Skeletal muscle satellite cell (primary cell): Measurements from ENCODE around the gene PRCD. TPM values are rescaled to one million over a fixed set of nuclear protein-coding genes. Genes with fewer than 3 reads are reported as not detected.

ENCODE experiments used
- H3K27me3 ChIP-seq: 2 replicates; pipeline ENCODE4 v1.7.0; 2013; ENCODE audit warnings: low read length; ENCODE audit not compliant: control insufficient read depth, insufficient read depth
- H3K36me3 ChIP-seq: 2 replicates; pipeline ENCODE4 v1.7.0; 2013; ENCODE audit warnings: mild to moderate bottlenecking, control low read depth, low read length; ENCODE audit not compliant: insufficient read depth
- H3K4me1 ChIP-seq: 2 replicates; pipeline ENCODE4 v1.7.0; 2013; ENCODE audit warnings: low read length; ENCODE audit not compliant: control insufficient read depth, insufficient read depth
- H3K4me2 ChIP-seq: 2 replicates; pipeline ENCODE4 v1.7.0; 2013; ENCODE audit warnings: mild to moderate bottlenecking, low read length
- H3K4me3 ChIP-seq: 2 replicates; pipeline ENCODE4 v1.7.0; 2013; ENCODE audit warnings: low read length
- H3K9ac ChIP-seq: 2 replicates; pipeline ENCODE4 v1.7.0; 2013; ENCODE audit warnings: mild to moderate bottlenecking, low read depth, low read length, moderate library complexity
- H3K9me3 ChIP-seq: replicated peaks from 2 replicates; pipeline ENCODE4 v1.7.0; 2013; ENCODE audit warnings: mild to moderate bottlenecking, control low read depth, low read length
- small RNA-seq: library from RNA; depleted of rRNA; stranded (forward); fragments of <200 nt; gene quantifications from one replicate; pipeline ENCODE3, GENCODE V24; 2012

The PRCD gene

GRCh38 chr17:76585649-76586593 lies 46.1 kb downstream of the PRCD start, which contains the start of gene ST6GALNAC2:
ST6GALNAC2 (minus strand) TSS chr17:76585860; CDS start chr17:76585808, 52 bp downstream.
- no peaks in the 10 kb centered on the region for H3K9me3 ChIP-seq
- peaks cover 38% of the 10 kb centered on the region for H3K27me3 ChIP-seq
- peak within 1 kb of the TSS; percentile 46 for H3K9ac ChIP-seq
- H3K4me3 ChIP-seq: peak within 1 kb of the TSS; percentile 71
- H3K4me2 ChIP-seq: peak within 1 kb of the TSS; percentile 94
- no peaks in the 10 kb centered on the region for H3K36me3 ChIP-seq
- H3K4me1 ChIP-seq: peaks cover 11% of the 10 kb centered on the region

DNA sequence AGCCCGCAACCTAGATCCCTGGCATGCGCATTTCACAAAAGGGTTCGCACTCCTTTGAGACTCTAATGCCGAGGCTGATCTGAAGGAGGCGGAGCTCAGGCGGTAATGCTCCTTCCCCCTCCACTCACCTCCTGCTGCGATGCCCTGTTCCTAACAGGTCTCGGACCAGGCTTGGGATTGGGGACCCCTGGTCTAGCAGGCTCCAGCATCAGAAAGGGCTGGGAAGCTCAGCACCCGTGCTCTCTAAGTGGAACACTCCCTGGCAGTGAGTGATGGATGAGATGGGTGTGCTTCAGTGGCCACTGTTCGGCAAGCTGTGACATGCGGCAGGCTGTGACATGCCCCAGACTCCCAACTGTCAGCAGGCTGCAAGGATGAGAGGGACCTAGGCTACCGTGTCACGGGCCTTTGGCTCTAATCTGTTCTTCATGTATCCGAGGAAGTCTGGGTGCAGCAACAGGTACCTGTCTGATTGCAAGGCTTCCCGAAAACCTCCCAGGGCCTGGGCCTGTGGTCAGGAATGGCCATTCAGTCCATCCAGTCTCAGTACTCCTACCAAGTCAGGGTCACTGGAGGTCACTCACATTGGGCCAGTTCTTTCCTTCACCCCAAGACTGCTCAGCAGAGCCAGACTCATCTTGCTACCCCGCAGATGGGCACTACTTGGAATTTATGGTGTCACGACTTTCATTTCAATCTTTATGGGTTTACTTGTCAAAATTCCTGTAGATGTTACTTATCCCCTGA lies 47.1 kb downstream of the PRCD start:
- Histone ChIP-seq H3K9me3 (no peaks in the 10 kb centered on the region), H3K36me3 (no peaks in the 10 kb centered on the region), H3K4me3 (no peak overlapping the region), H3K27me3 (peaks cover 39% of the 10 kb centered on the region), H3K4me2 (no peak overlapping the region), H3K4me1 (peaks cover 11% of the 10 kb centered on the region), H3K9ac (no peak overlapping the region)

DNA sequence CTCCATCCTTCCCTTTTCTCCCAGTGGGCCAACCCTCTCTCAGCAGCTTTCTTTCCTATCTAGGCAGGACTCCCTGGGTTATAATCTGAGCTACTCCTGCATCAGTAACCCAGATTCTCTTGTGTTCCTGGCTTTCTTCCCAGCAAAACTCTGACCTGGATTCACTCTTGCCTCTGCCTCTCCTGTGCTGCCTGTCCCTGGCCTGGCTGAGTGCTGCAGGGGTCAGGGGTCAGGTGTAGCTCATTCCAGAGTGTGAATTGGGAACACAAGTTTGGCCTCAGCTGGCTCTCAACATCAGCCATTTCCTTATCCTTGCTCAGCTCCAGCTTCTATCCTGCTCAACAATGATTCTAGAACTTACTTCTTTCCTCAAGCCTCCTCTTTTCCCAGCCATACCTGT lies 48.3 kb downstream of the PRCD start:
- H3K4me2 ChIP-seq: no peak overlapping the region
- no peaks in the 10 kb centered on the region for H3K36me3 ChIP-seq
- peaks cover 41% of the 10 kb centered on the region for H3K27me3 ChIP-seq
- H3K4me1 ChIP-seq: peaks cover 11% of the 10 kb centered on the region
- H3K9me3 ChIP-seq: no peaks in the 10 kb centered on the region
- no peak overlapping the region for H3K9ac ChIP-seq
- H3K4me3 ChIP-seq: no peak overlapping the region

DNA sequence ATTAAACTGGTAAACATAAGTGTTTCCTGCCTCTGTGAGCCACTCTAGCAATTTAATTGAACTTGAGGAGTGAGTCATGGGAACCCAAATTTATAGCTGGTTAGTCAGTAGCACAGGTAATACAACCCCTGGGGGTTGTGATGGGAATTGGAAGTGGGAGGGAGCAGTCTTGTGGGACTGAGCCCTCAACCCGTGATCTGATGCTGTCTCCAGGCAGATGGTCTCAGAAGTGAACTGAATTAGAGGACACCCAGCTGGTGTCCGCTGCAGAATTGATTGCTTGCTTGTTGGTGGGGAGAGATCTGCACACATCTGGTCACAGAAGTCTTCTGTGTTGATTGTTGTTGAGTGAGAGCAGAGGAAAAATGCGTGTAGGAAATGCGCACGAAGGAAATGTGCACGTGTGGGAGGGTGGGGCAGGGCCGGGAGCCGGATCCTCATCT lies 53.6 kb downstream of the PRCD start:
- H3K36me3 ChIP-seq: no peaks in the 10 kb centered on the region
- H3K27me3 ChIP-seq: peaks cover 21% of the 10 kb centered on the region
- H3K9me3 ChIP-seq: no peaks in the 10 kb centered on the region
- H3K4me1 ChIP-seq: peaks cover 8% of the 10 kb centered on the region
- H3K9ac ChIP-seq: no peak overlapping the region
- H3K4me3 ChIP-seq: no peak overlapping the region
- no peak overlapping the region for H3K4me2 ChIP-seq

- Histone ChIP-seq H3K4me2 (no peak overlapping the region), H3K9me3 (no peaks in the 10 kb centered on the region), H3K9ac (no peak overlapping the region), H3K4me1 (peaks cover 8% of the 10 kb centered on the region), H3K27me3 (peaks cover 17% of the 10 kb centered on the region), H3K4me3 (no peak overlapping the region), H3K36me3 (no peaks in the 10 kb centered on the region)
Observed at GRCh38 chr17:76593959-76594358, 54.1 kb downstream of the PRCD start.

DNA sequence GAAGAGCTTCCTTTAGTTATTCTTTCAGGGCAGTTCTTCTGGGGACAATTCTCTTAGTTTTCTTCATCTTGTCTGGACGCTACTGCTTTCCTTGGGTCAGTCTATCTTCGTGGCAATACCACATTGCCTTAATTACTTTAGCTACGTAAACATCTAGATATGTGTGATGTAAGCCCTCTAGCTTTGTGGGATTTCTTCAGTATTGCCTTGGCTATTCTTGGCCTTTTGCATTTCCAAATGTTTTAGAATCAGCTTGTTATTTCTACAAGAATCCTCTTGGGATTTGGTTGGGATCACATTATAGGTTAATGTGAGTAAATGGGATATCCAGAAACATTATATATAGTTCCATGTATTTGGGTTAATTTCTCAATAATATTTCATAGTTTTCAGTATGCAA lies 54.8 kb downstream of the PRCD start:
- Histone ChIP-seq H3K4me1 (peaks cover 8% of the 10 kb centered on the region), H3K27me3 (peaks cover 11% of the 10 kb centered on the region), H3K9me3 (no peaks in the 10 kb centered on the region), H3K4me2 (no peak overlapping the region), H3K36me3 (no peaks in the 10 kb centered on the region), H3K9ac (no peak overlapping the region), H3K4me3 (no peak overlapping the region)

Small RNA genes lying within 50 kb of the gene (small RNA-seq; reads per million reads assigned to genes)
- gene SNORD1A (not detected), gene SNORD1B (987 reads per million, percentile 99 among the genes with 10 or more reads in this experiment)
